HepG2 (cell line): Measurements from ENCODE around the gene AP4M1. TPM values are rescaled to one million over a fixed set of nuclear protein-coding genes. Genes with fewer than 3 reads are reported as not detected.

ENCODE experiments used
- ARNT ChIP-seq: fragments of 450-650 bp; IDR thresholded peaks from 2 replicates; pipeline ENCODE4 v1.6.1; 2017
- ARNT2 ChIP-seq: sonication (generic); formaldehyde crosslinking; IDR thresholded peaks from 2 replicates; pipeline ENCODE4 v1.8.0; 2022; ENCODE audit warnings: mild to moderate bottlenecking, low read depth, missing genetic modification reagents, moderate library complexity
- ATF2 ChIP-seq: sonication (generic); formaldehyde crosslinking; IDR thresholded peaks from 2 replicates; pipeline ENCODE4 v1.4.0; 2020; ENCODE audit warnings: missing genetic modification reagents
- BRCA1 ChIP-seq: sonication (generic); formaldehyde crosslinking; IDR thresholded peaks from 2 replicates; pipeline ENCODE4 v1.4.0; 2020; ENCODE audit warnings: missing genetic modification reagents
- CENPX ChIP-seq: sonication (generic); formaldehyde crosslinking; IDR thresholded peaks from 2 replicates; pipeline ENCODE4 v1.9.0; 2021; ENCODE audit warnings: mild to moderate bottlenecking, missing genetic modification reagents, moderate library complexity
- E2F5 ChIP-seq: sonication (generic); formaldehyde crosslinking; conservative IDR thresholded peaks from 2 replicates; pipeline ENCODE4 v1.4.0; 2020; ENCODE audit warnings: missing genetic modification reagents
- ETV6 ChIP-seq: sonication (generic); formaldehyde crosslinking; conservative IDR thresholded peaks from 2 replicates; pipeline ENCODE4 v1.4.0; 2020; ENCODE audit warnings: missing genetic modification reagents
- HHEX ChIP-seq: IDR thresholded peaks from 2 replicates; pipeline ENCODE4 v1.6.1; 2016; ENCODE audit warnings: control low read depth
- HMG20A ChIP-seq: IDR thresholded peaks from 2 replicates; pipeline ENCODE4 v1.6.1; 2016; ENCODE audit warnings: borderline replicate concordance
- ISL2 ChIP-seq: sonication (generic); formaldehyde crosslinking; IDR thresholded peaks from 2 replicates; pipeline ENCODE4 v1.5.0; 2020; ENCODE audit warnings: missing genetic modification reagents
- KAT8 ChIP-seq: IDR thresholded peaks from 2 replicates; pipeline ENCODE4 v1.6.1; 2016; ENCODE audit warnings: missing genetic modification reagents, missing compliant biosample characterization
- KLF12 ChIP-seq: sonication (generic); formaldehyde crosslinking; IDR thresholded peaks from 2 replicates; pipeline ENCODE4 v1.4.0; 2020; ENCODE audit warnings: missing genetic modification reagents, borderline replicate concordance
- MYNN ChIP-seq: sonication (generic); formaldehyde crosslinking; IDR thresholded peaks from 2 replicates; pipeline ENCODE4 v1.4.0; 2020; ENCODE audit warnings: mild to moderate bottlenecking, low read depth, missing genetic modification reagents
- PAWR ChIP-seq: sonication (generic); formaldehyde crosslinking; IDR thresholded peaks from 2 replicates; pipeline ENCODE4 v1.4.0; 2020; ENCODE audit warnings: missing genetic modification reagents, mild to moderate bottlenecking, borderline replicate concordance
- PRMT3 ChIP-seq: sonication (generic); formaldehyde crosslinking; IDR thresholded peaks from 2 replicates; pipeline ENCODE4 v1.8.1; 2022; ENCODE audit warnings: low read depth, mild to moderate bottlenecking, moderate library complexity, missing genetic modification reagents, borderline replicate concordance
- RFX1 ChIP-seq: fragments of 450-650 bp; IDR thresholded peaks from 2 replicates; pipeline ENCODE4 v1.6.1; 2017
- RNF2 ChIP-seq: fragments of 450-650 bp; conservative IDR thresholded peaks from 2 replicates; pipeline ENCODE4 v1.6.1; 2016; ENCODE audit warnings: low read depth
- SMAD9 ChIP-seq: sonication (generic); formaldehyde crosslinking; IDR thresholded peaks from 2 replicates; pipeline ENCODE4 v1.5.1; 2020; ENCODE audit warnings: mild to moderate bottlenecking, missing genetic modification reagents
- YY1 ChIP-seq: IDR thresholded peaks from 2 replicates; pipeline ENCODE4 v1.6.1; 2011; ENCODE audit warnings: low read length, low read depth, moderate library complexity, mild to moderate bottlenecking; ENCODE audit not compliant: insufficient read depth, insufficient replicate concordance
- ZBTB38 ChIP-seq: sonication (generic); formaldehyde crosslinking; IDR thresholded peaks from 2 replicates; pipeline ENCODE4 v1.5.1; 2020; ENCODE audit warnings: mild to moderate bottlenecking, missing genetic modification reagents
- ZBTB39 ChIP-seq: sonication (generic); formaldehyde crosslinking; IDR thresholded peaks from 2 replicates; pipeline ENCODE4 v1.5.0; 2020; ENCODE audit warnings: missing genetic modification reagents
- ZKSCAN1 ChIP-seq: fragments of 150-350 bp; IDR thresholded peaks from 2 replicates; pipeline ENCODE4 v1.6.1; 2014; ENCODE audit warnings: low read length
- ZNF10 ChIP-seq: sonication (generic); formaldehyde crosslinking; IDR thresholded peaks from 2 replicates; pipeline ENCODE4 v1.4.0; 2020; ENCODE audit warnings: mild to moderate bottlenecking, low read depth, missing genetic modification reagents, borderline replicate concordance
- ZNF101 ChIP-seq: sonication (generic); formaldehyde crosslinking; IDR thresholded peaks from 2 replicates; pipeline ENCODE4 v1.4.0; 2020; ENCODE audit warnings: mild to moderate bottlenecking, low read depth, missing genetic modification reagents, borderline replicate concordance
- ZNF121 ChIP-seq: sonication (generic); formaldehyde crosslinking; IDR thresholded peaks from 2 replicates; pipeline ENCODE4 v1.5.0; 2020; ENCODE audit warnings: mild to moderate bottlenecking, missing genetic modification reagents
- ZNF451 ChIP-seq: sonication (generic); formaldehyde crosslinking; IDR thresholded peaks from 2 replicates; pipeline ENCODE4 v1.5.0; 2020; ENCODE audit warnings: mild to moderate bottlenecking, missing genetic modification reagents
- ZNF563 ChIP-seq: sonication (generic); formaldehyde crosslinking; IDR thresholded peaks from 2 replicates; pipeline ENCODE4 v1.8.0; 2022; ENCODE audit warnings: mild to moderate bottlenecking, moderate library complexity, missing genetic modification reagents
- ZNF678 ChIP-seq: sonication (generic); formaldehyde crosslinking; IDR thresholded peaks from 2 replicates; pipeline ENCODE4 v1.4.0; 2020; ENCODE audit warnings: mild to moderate bottlenecking, missing genetic modification reagents
- polyA plus RNA-seq, 8 experiments: library from polyadenylated mRNA; depleted of rRNA in 3 of 8; stranded (reverse) in 7 of 8; unstranded in 1 of 8; fragments of >200 nt; fragmentation: Illumina TruSeq in 4 of 8; extraction: Trizol in 4 of 8; gene quantifications; 2 replicates each; pipeline versions ENCODE4 v1.2.1 to v1.2.3, GENCODE V29; 2011 to 2016; ENCODE audit warnings: low read depth in 4 of 8, missing spikeins in 1 of 8, mixed read lengths in 1 of 8; ENCODE audit not compliant: insufficient read depth in 1 of 8
- total RNA-seq, 5 experiments: library from RNA; depleted of rRNA; stranded (reverse); fragments of >200 nt; fragmentation: Illumina TruSeq; extraction: Trizol; gene quantifications; 2 replicates each; pipeline ENCODE4 v1.2.3, GENCODE V29; 2016; ENCODE audit warnings: low read depth in 1 of 5

Gene AP4M1
- total and polyA plus RNA-seq, 2 of the 13 experiments (the other 11 are each of a cell fraction or from before 2014, with no cell fraction given) = 6.3 to 9.7 TPM

GRCh38 chr7:100148559-100149328 lies 47.3 kb downstream of the AP4M1 start, which contains the start of gene LAMTOR4 (continued):
- TF ChIP-seq ATF2 (CRISPR knock-in tag) (no peak; the same call in 1 of the 2 replicates), RNF2 (no peak; the same call in 1 of the 2 replicates), KLF12 (no peak), ZNF101 (CRISPR knock-in tag) (no peak), ZBTB38 (CRISPR knock-in tag) (no peak), YY1 (peak; percentile 5), HMG20A (no peak), RFX1 (no peak), BRCA1 (CRISPR knock-in tag) (no peak), ETV6 (CRISPR knock-in tag) (0 out of 2 replicates have a peak, but pooled peaks have one; percentile 63), PAWR (CRISPR knock-in tag) (no peak), MYNN (CRISPR knock-in tag) (no peak), HHEX (no peak), SMAD9 (no peak), E2F5 (0 out of 2 replicates have a peak, but pooled peaks have one; percentile 12), KAT8 (CRISPR knock-in tag) (peak; percentile 83), ARNT2 (CRISPR knock-in tag) (no peak), ZKSCAN1 (no peak), ZNF451 (no peak), CENPX (CRISPR knock-in tag) (no peak), ZNF121 (no peak), ISL2 (CRISPR knock-in tag) (peak; percentile 42; the same call in 1 of the 2 replicates), ZNF563 (CRISPR knock-in tag) (peak; percentile 66; the same call in 1 of the 2 replicates), ZBTB39 (CRISPR knock-in tag) (no peak), PRMT3 (CRISPR knock-in tag) (no peak; the same call in 1 of the 2 replicates), ZNF10 (CRISPR knock-in tag) (no peak), ARNT (no peak), ZNF678 (CRISPR knock-in tag) (no peak)
